Suprapubic skin (tissue), 4 donors: ENCODE measurements around the gene CCND1. TPM values are rescaled to one million over a fixed set of nuclear protein-coding genes. Genes with fewer than 3 reads are reported as not detected.

Experiments used
- DNase-seq, 2 donors: peaks; one replicate each; pipeline ENCODE4 v3.0.0-alpha.2; 2019; ENCODE audit warnings: low spot score in 2 of 2
- H3K27ac ChIP-seq: fragments of 200-600 bp; sonication (generic); one replicate; pipeline ENCODE4 v1.5.1; 2019
- H3K27me3 ChIP-seq: fragments of 200-600 bp; sonication (generic); one replicate; pipeline ENCODE4 v1.5.1; 2019
- H3K36me3 ChIP-seq: fragments of 200-600 bp; sonication (generic); one replicate; pipeline ENCODE4 v1.5.1; 2019
- H3K4me1 ChIP-seq: fragments of 200-600 bp; sonication (generic); one replicate; pipeline ENCODE4 v1.5.1; 2019
- H3K4me3 ChIP-seq: fragments of 200-600 bp; sonication (generic); one replicate; pipeline ENCODE4 v1.5.1; 2019; ENCODE audit warnings: mild to moderate bottlenecking
- H3K9me3 ChIP-seq: fragments of 200-600 bp; sonication (generic); one replicate; pipeline ENCODE4 v1.5.1; 2019
- EP300 ChIP-seq: sonication (generic); formaldehyde crosslinking; IDR thresholded peaks from one replicate; pipeline ENCODE4 v1.6.1; 2017; ENCODE audit warnings: antibody characterized with exemption
- POLR2A ChIP-seq, 2 donors: fragments of 450-650 bp; IDR thresholded peaks; one replicate each; pipeline ENCODE4 v1.6.1; 2017; ENCODE audit warnings: antibody characterized with exemption in 2 of 2, mild to moderate bottlenecking in 2 of 2, moderate library complexity in 2 of 2
- POLR2AphosphoS5 ChIP-seq, 3 donors: sonication (generic); formaldehyde crosslinking; IDR thresholded peaks; one replicate each; pipeline ENCODE4 v1.6.1; 2017; ENCODE audit warnings: antibody characterized with exemption in 3 of 3
- WGBS: methylation state at CpG from one replicate; pipeline ENCODE4 v1.1.5; 2018; 5-methylcytosine and 5-hydroxymethylcytosine counted together
- total RNA-seq, 4 donors: library from RNA; depleted of rRNA; stranded (reverse); fragments of >200 nt; gene quantifications; one replicate each; pipeline ENCODE4 v1.1.0, GENCODE V29; 2016
- TF ChIP-seq, protein P1 (sequence below), 2 donors: fragments of 200-600 bp in 1 of 2; fragments of 450-650 bp in 1 of 2; sonication (generic) in 1 of 2; IDR thresholded peaks; one replicate each; pipeline ENCODE4 v1.5.1; 2016 to 2019; ENCODE audit warnings: antibody characterized with exemption in 2 of 2, mild to moderate bottlenecking in 1 of 2, moderate library complexity in 1 of 2

The CCND1 gene
- total RNA-seq, 4 donors from 2014 or later, result 161 to 340 (median 270) TPM

DNA sequence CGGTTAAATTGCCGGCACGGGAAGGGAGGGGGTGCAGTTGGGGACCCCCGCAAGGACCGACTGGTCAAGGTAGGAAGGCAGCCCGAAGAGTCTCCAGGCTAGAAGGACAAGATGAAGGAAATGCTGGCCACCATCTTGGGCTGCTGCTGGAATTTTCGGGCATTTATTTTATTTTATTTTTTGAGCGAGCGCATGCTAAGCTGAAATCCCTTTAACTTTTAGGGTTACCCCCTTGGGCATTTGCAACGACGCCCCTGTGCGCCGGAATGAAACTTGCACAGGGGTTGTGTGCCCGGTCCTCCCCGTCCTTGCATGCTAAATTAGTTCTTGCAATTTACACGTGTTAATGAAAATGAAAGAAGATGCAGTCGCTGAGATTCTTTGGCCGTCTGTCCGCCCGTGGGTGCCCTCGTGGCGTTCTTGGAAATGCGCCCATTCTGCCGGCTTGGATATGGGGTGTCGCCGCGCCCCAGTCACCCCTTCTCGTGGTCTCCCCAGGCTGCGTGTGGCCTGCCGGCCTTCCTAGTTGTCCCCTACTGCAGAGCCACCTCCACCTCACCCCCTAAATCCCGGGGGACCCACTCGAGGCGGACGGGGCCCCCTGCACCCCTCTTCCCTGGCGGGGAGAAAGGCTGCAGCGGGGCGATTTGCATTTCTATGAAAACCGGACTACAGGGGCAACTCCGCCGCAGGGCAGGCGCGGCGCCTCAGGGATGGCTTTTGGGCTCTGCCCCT, 529 bp upstream of the CCND1 start:
- H3K36me3 ChIP-seq, result peaks cover 8% of the 10 kb centered on the region
- under 1% methylated on average over 37 of the region's 43 CpGs for WGBS
- H3K27ac ChIP-seq, result peak overlapping the region; percentile 87
- peak overlapping the region; percentile 97 for H3K4me3 ChIP-seq
- H3K9me3 ChIP-seq, result no peaks in the 10 kb centered on the region
- DNase-seq, result peak in 1 of 2 donors; percentile 80
- peaks cover 82% of the 10 kb centered on the region for H3K4me1 ChIP-seq
- TF ChIP-seq, protein P1, sequence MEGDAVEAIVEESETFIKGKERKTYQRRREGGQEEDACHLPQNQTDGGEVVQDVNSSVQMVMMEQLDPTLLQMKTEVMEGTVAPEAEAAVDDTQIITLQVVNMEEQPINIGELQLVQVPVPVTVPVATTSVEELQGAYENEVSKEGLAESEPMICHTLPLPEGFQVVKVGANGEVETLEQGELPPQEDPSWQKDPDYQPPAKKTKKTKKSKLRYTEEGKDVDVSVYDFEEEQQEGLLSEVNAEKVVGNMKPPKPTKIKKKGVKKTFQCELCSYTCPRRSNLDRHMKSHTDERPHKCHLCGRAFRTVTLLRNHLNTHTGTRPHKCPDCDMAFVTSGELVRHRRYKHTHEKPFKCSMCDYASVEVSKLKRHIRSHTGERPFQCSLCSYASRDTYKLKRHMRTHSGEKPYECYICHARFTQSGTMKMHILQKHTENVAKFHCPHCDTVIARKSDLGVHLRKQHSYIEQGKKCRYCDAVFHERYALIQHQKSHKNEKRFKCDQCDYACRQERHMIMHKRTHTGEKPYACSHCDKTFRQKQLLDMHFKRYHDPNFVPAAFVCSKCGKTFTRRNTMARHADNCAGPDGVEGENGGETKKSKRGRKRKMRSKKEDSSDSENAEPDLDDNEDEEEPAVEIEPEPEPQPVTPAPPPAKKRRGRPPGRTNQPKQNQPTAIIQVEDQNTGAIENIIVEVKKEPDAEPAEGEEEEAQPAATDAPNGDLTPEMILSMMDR (IDR thresholded peaks at IDR 0.05), result no peak
- H3K27me3 ChIP-seq, result peaks cover 8% of the 10 kb centered on the region

DNA sequence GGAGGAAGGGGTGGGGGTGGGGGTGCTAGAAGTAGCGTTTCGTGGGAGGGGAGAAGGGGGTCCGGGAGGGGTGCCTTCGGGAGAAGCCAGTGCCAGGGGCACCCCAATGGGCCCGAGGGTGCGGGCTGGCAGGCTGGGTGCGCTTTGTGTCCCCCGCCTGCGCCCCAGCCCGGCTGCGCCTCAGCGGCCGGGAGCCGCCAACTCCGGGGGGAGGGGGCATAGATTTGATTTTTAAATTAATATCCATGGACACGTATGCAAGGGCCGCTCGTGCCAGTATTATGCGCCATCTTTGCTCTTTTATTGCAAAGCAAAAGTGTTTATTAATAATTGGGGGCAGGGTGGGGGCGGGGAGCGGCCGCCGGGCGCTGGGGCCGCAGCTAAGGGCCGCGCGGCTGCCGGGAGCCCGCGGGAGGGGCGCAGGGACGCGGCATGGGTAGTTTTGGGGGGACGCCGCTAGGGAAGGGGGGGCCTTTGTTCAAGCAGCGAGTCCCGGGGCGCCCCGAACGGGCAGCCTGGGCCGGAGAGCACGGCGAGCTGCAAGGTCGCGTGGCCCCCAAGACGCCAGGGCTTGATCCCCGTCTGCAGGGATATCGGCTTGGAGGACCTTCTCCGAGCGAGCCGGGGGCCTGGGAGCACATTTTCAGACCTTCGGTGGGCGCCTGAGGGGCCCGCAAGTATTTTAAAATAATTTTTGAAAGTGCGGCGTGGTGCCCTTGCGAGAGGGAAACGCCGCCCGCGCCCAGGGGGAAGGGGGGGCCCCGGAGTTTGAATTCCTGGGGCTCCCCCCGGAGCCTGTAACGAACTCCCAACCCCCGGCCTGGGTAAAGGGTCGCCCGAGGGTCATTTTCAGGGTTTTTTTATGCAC, 959 bp downstream of the CCND1 start:
- H3K27me3 ChIP-seq, result peaks cover 8% of the 10 kb centered on the region
- no peaks in the 10 kb centered on the region for H3K9me3 ChIP-seq
- peaks cover 8% of the 10 kb centered on the region for H3K36me3 ChIP-seq
- peaks cover 74% of the 10 kb centered on the region for H3K4me1 ChIP-seq
- TF ChIP-seq POLR2A (IDR thresholded peaks at IDR 0.05), result no peak
- no peak for TF ChIP-seq EP300
- no peak for TF ChIP-seq POLR2AphosphoS5 (IDR thresholded peaks at IDR 0.05)
- TF ChIP-seq, protein P1 (IDR thresholded peaks at IDR 0.05), result no peak
- H3K4me3 ChIP-seq, result peak overlapping the region; percentile 97
- peak in 1 of 2 donors; percentile 78 for DNase-seq
- peak overlapping the region; percentile 87 for H3K27ac ChIP-seq
- WGBS, result 0% methylated on average over 43 of the region's 68 CpGs

DNA sequence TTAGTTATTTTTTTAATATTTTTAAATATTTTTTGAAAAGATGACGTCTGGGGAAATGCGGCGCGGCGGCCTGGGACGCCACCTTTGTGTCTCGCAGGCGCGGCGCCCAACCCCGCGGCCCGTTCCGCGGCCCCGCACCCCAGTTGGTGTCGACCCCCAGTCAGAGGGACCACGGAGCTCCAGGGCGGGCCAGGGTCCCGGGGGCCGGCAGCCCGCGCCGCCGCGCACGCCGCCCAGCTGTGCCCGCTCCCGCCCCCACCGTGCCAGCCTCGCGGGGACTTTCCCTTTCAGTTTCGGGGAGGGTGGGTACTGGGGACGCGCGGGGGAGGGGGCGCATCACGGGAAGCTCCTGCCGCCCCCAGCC, 1.6 kb downstream of the CCND1 start:
- peaks cover 67% of the 10 kb centered on the region for H3K4me1 ChIP-seq
- H3K27ac ChIP-seq, result peak overlapping the region; percentile 87
- WGBS, result 0% methylated on average over 21 of the region's 40 CpGs
- peak in 1 of 2 donors; percentile 79 for DNase-seq
- H3K36me3 ChIP-seq, result peaks cover 12% of the 10 kb centered on the region
- no peaks in the 10 kb centered on the region for H3K9me3 ChIP-seq
- H3K27me3 ChIP-seq, result peaks cover 8% of the 10 kb centered on the region
- TF ChIP-seq, protein P1 (IDR thresholded peaks at IDR 0.05), result no peak
- TF ChIP-seq POLR2AphosphoS5 (IDR thresholded peaks at IDR 0.05) (no peak), EP300 (no peak), POLR2A (IDR thresholded peaks at IDR 0.05) (no peak)
- peak overlapping the region; percentile 97 for H3K4me3 ChIP-seq

DNA sequence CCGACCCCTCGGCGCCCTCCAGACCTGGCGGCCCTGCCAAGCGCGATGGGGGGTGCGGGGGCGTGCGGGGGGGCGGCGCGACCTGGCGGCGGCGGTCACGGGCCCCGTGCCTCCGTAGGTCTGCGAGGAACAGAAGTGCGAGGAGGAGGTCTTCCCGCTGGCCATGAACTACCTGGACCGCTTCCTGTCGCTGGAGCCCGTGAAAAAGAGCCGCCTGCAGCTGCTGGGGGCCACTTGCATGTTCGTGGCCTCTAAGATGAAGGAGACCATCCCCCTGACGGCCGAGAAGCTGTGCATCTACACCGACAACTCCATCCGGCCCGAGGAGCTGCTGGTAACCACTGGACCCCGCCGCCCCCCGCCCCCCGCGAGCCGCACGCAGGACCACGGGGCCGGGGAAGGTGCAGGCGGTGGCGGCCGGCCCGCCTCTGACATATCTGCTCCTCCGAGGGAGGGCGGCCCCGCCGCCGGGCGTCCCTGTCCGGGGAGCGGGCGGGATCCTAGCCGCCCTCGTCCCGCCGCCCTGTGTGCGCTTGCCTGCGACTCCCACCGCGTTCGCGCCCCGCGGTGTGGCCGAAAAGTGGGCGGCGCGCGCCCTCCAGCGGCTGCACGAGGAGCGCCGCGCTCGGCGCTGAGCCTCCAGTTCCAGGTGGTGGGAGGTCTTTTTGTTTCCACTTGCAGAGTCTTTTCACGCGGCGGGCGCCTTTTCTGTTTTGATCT, 2.1 kb downstream of the CCND1 start:
- Histone ChIP-seq H3K4me1 (peaks cover 62% of the 10 kb centered on the region), H3K27ac (peak overlapping the region; percentile 87), H3K36me3 (peaks cover 18% of the 10 kb centered on the region), H3K27me3 (peaks cover 3% of the 10 kb centered on the region), H3K4me3 (peak overlapping the region; percentile 97), H3K9me3 (no peaks in the 10 kb centered on the region)
- TF ChIP-seq POLR2AphosphoS5 (IDR thresholded peaks at IDR 0.05) (peak in 2 of 3 donors; percentile 47 to 52), POLR2A (IDR thresholded peaks at IDR 0.05) (no peak)
- TF ChIP-seq, protein P1 (IDR thresholded peaks at IDR 0.05), result peak; percentile 92
- 0% methylated on average over 8 of the region's 81 CpGs for WGBS
- peak in 1 of 2 donors; percentile 87 for DNase-seq
